GM23248 (cell line): ENCODE results near the gene SEC24C. TPM values are rescaled to one million over a fixed set of nuclear protein-coding genes. Genes with fewer than 3 reads are reported as not detected.
"Not testable (repeated sequence)": the region's sequence is repeated elsewhere in the genome, so short reads cannot be mapped to it uniquely, and the experiment has no call there.

ENCODE experiments used
- DNase-seq: peaks from one replicate; pipeline ENCODE4 v3.0.0-alpha.2; 2015
- H2AFZ ChIP-seq: fragments of 200-600 bp; sonication (generic); 2 replicates; pipeline ENCODE4 v1.6.1; 2016; ENCODE audit warnings: antibody characterized with exemption
- H3F3A ChIP-seq: fragments of 200-600 bp; sonication (generic); 2 replicates; pipeline ENCODE4 v1.6.1; 2016; ENCODE audit warnings: mild to moderate bottlenecking, antibody characterized with exemption, mixed run types; ENCODE audit not compliant: insufficient read depth
- H3K27ac ChIP-seq: fragments of 200-600 bp; sonication (generic); 2 replicates; pipeline ENCODE4 v1.5.1; 2016; ENCODE audit warnings: mild to moderate bottlenecking
- H3K27me3 ChIP-seq: fragments of 200-600 bp; sonication (generic); replicated peaks from 2 replicates; pipeline ENCODE4 v1.6.1; 2016; ENCODE audit warnings: mild to moderate bottlenecking; ENCODE audit not compliant: insufficient read depth
- H3K36me3 ChIP-seq: fragments of 200-600 bp; sonication (generic); 2 replicates; pipeline ENCODE4 v1.6.1; 2016; ENCODE audit warnings: low read depth, mild to moderate bottlenecking
- H3K4me1 ChIP-seq: fragments of 200-600 bp; sonication (generic); 2 replicates; pipeline ENCODE4 v1.6.1; 2016; ENCODE audit warnings: mild to moderate bottlenecking; ENCODE audit not compliant: insufficient read depth
- H3K4me2 ChIP-seq: fragments of 200-600 bp; sonication (generic); one replicate; pipeline ENCODE4 v1.6.1; 2016; ENCODE audit warnings: mild to moderate bottlenecking; ENCODE audit not compliant: unreplicated experiment
- H3K4me3 ChIP-seq: fragments of 200-600 bp; sonication (generic); 2 replicates; pipeline ENCODE4 v1.5.1; 2016; ENCODE audit warnings: mild to moderate bottlenecking
- H3K79me2 ChIP-seq: fragments of 200-600 bp; sonication (generic); 2 replicates; pipeline ENCODE4 v1.6.1; 2016; ENCODE audit warnings: mild to moderate bottlenecking; ENCODE audit not compliant: insufficient read depth
- H3K9ac ChIP-seq: fragments of 200-600 bp; sonication (generic); 2 replicates; pipeline ENCODE4 v1.6.1; 2016; ENCODE audit warnings: mild to moderate bottlenecking
- H3K9me2 ChIP-seq: fragments of 200-600 bp; sonication (generic); 2 replicates; pipeline ENCODE4 v1.6.1; 2016; ENCODE audit warnings: mixed run types, mild to moderate bottlenecking, moderate library complexity; ENCODE audit not compliant: insufficient read depth
- H3K9me3 ChIP-seq: fragments of 200-600 bp; sonication (generic); one replicate; pipeline ENCODE4 v1.6.1; 2017; ENCODE audit warnings: low read depth
- H4K20me1 ChIP-seq: fragments of 200-600 bp; sonication (generic); 2 replicates; pipeline ENCODE4 v1.6.0; 2016; ENCODE audit not compliant: insufficient read depth
- EZH2 ChIP-seq: fragments of 200-600 bp; sonication (generic); IDR thresholded peaks from 2 replicates; pipeline ENCODE4 v1.6.1; 2018; ENCODE audit warnings: antibody characterized with exemption, mild to moderate bottlenecking; ENCODE audit not compliant: insufficient read depth, poor library complexity, severe bottlenecking
- EZH2phosphoT487 ChIP-seq: fragments of 200-600 bp; sonication (generic); IDR thresholded peaks from 2 replicates; pipeline ENCODE4 v1.6.1; 2018; ENCODE audit warnings: antibody characterized with exemption, moderate library complexity, mild to moderate bottlenecking, low read depth; ENCODE audit not compliant: insufficient read depth
- WGBS, 2 experiments: methylation state at CpG; one replicate each; pipeline ENCODE4 v1.1.6; 2015 to 2017; ENCODE audit warnings: low lambda C conversion rate in 2 of 2, low coverage in 1 of 2; ENCODE audit errors: missing lambda C conversion rate in 2 of 2; 5-methylcytosine and 5-hydroxymethylcytosine counted together
- in situ Hi-C: fragments of 300-500 bp; cut with MboI; formaldehyde crosslinking; loops from 2 replicates; pipeline ENCODE4 v1.15.0; 2020
- polyA plus RNA-seq: library from polyadenylated mRNA; unstranded; fragments of >200 nt; fragmentation: Nextera tagmentation; extraction: Ambion mirVana; gene quantifications from 2 replicates; pipeline ENCODE4 v1.2.1, GENCODE V29; 2016
- total RNA-seq: library from RNA; depleted of rRNA; stranded (reverse); fragments of >200 nt; shearing (Covaris generic); gene quantifications from 2 replicates; pipeline ENCODE4 v1.2.3, GENCODE V29; 2014; rRNA removed

The SEC24C gene, protein sequence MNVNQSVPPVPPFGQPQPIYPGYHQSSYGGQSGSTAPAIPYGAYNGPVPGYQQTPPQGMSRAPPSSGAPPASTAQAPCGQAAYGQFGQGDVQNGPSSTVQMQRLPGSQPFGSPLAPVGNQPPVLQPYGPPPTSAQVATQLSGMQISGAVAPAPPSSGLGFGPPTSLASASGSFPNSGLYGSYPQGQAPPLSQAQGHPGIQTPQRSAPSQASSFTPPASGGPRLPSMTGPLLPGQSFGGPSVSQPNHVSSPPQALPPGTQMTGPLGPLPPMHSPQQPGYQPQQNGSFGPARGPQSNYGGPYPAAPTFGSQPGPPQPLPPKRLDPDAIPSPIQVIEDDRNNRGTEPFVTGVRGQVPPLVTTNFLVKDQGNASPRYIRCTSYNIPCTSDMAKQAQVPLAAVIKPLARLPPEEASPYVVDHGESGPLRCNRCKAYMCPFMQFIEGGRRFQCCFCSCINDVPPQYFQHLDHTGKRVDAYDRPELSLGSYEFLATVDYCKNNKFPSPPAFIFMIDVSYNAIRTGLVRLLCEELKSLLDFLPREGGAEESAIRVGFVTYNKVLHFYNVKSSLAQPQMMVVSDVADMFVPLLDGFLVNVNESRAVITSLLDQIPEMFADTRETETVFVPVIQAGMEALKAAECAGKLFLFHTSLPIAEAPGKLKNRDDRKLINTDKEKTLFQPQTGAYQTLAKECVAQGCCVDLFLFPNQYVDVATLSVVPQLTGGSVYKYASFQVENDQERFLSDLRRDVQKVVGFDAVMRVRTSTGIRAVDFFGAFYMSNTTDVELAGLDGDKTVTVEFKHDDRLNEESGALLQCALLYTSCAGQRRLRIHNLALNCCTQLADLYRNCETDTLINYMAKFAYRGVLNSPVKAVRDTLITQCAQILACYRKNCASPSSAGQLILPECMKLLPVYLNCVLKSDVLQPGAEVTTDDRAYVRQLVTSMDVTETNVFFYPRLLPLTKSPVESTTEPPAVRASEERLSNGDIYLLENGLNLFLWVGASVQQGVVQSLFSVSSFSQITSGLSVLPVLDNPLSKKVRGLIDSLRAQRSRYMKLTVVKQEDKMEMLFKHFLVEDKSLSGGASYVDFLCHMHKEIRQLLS
- 75.6 and 87.1 TPM in 2 replicates for total RNA-seq
- polyA plus RNA-seq, result 30.6 and 31.4 TPM in 2 replicates

DNA sequence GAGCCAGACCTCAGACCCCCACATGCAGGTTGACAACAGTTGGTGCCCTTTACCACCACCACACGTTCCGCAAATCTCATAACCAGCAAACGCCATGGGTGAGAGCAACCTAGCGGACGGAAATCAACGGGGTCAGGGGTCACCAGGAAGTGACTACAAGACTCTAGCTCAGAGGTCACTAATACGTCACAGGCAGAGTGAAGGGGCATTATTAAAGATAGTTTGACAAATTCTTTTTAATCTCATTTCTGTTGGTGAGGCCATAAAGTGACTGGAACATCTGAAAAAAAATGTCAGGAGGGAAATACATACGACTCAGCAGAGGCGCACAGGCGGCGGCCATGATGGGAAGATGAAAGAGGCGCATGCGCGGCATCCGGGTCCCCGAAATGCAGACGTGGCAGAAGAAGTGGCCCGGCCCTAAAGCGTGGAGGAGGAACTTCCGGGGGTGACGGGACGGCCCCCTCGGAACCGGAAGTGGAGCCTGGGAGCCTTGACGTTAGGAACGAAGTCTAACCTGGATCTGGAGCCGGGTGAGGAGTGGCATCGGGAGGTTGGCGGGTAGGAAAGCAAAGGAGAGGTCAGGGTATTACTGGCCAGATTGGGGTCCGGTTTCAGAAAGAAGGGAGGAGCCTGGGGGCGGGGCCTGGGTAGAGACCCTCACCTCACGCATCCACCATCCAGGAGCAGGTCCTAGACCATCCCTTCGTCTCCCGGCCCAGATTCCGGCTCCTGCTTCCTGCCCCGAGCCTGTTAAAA lies at the start of gene SEC24C:
SEC24C (plus strand) TSS at position 468 of the 759 bp plus-strand sequence. CDS start 2,461 bp downstream, outside the sequence.
- peak; percentile 98 for DNase-seq
- Histone ChIP-seq H3K4me1 (peaks cover 22% of the 10 kb centered on the region), H3K4me2 (peak within 1 kb of the TSS; percentile 97), H3K79me2 (peaks cover 80% of the 10 kb centered on the region), H3F3A (peaks cover 7% of the 10 kb centered on the region; the same call in 1 of the 2 replicates), H2AFZ (peak within 1 kb of the TSS; percentile 92), H3K4me3 (peak within 1 kb of the TSS; percentile 91), H3K27ac (peak within 1 kb of the TSS; percentile 95), H4K20me1 (no peaks in the 10 kb centered on the region), H3K9me2 (no peaks in the 10 kb centered on the region), H3K9me3 (no peaks in the 10 kb centered on the region), H3K27me3 (no peaks in the 10 kb centered on the region), H3K36me3 (peaks cover 10% of the 10 kb centered on the region), H3K9ac (peak within 1 kb of the TSS; percentile 94)
- TF ChIP-seq EZH2 (no peak), EZH2phosphoT487 (no peak)
- 1% methylated on average over 36 of the region's 36 CpGs for WGBS, 2 experiments
- in situ Hi-C loops, result no loop called here

DNA sequence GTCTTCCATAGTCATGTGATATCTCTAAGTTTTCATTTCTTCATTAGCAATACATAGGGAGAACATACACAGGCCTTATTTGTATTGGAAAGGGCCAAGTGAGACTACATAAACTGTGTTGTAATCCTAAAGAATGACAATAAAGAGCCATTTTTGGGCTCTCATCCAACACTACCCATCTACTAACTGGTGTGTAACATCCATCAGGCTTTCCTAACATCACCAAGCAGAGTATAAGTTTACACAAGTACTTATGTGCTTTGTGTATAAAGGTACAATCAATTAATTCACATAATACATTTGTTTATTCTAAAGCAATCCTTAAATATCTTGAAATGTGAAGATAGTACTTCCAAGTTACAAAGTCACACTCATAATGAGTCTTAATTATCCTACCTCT lies 48.9 kb upstream of the SEC24C start:
- H4K20me1 ChIP-seq, H3F3A ChIP-seq, H2AFZ ChIP-seq, DNase-seq, H3K36me3 ChIP-seq, H3K4me1 ChIP-seq, in situ Hi-C loops, H3K79me2 ChIP-seq, H3K4me2 ChIP-seq, H3K27ac ChIP-seq, H3K9me3 ChIP-seq, H3K4me3 ChIP-seq, H3K27me3 ChIP-seq, H3K9me2 ChIP-seq, H3K9ac ChIP-seq: not testable (repeated sequence)

DNA sequence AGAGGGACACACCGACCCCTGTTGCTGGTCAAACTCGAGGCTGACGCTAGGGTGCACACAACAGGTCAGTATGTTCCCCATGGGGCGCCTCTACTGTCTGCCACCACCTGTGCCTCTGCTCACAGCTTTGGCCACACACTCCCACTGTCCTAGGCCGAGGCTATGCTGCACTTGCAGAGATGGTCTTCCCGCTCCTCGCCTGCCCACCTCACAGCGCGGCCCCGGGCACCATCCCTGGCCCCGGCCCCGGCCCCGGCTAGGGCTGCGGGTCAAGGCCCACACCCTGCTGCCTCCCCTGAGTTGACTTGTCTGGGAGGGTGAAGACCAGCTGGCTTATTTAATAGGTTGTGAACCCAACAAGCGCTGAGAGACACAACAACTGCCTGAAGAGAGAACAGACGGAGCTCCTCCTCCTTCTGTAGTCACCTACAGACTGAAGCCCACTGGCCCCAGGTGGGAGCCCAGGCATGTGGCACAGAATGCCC lies 46.5 kb upstream of the SEC24C start, which contains the start of gene AGAP5:
AGAP5 (minus strand) TSS at position 435 of the 485 bp plus-strand sequence; CDS start at position 81, 354 bp downstream.
- H3K27ac ChIP-seq, H3K36me3 ChIP-seq, H3K9me2 ChIP-seq, H3K27me3 ChIP-seq, H3K4me3 ChIP-seq, H3K4me1 ChIP-seq, in situ Hi-C loops, H3K9me3 ChIP-seq, H2AFZ ChIP-seq, H4K20me1 ChIP-seq, DNase-seq, H3K79me2 ChIP-seq, H3F3A ChIP-seq, H3K4me2 ChIP-seq, H3K9ac ChIP-seq: not testable (repeated sequence)
- WGBS, 2 experiments, result 95% methylated on average over 15 to 16 of the region's 16 CpGs

DNA sequence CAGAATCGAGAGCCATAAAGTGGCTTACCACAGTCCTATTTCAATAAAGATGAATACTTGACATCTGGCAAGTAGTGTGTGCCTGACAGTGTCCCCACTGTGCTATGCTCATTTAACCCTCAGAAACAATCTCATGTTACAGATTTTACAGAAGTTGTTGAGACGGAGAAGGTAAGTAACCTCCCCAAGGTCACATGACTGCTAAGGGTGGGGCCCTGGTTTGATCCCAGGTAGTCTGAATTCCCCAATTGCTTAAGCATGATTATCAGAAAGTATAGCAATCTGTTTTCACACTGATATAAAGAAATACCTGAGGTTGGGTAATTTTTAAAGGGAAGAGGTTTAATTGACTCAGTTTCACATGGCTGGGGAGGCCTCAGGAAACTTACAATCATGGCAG lies 45.4 kb upstream of the SEC24C start:
- H3K4me2 ChIP-seq, H3K36me3 ChIP-seq, DNase-seq, H3K79me2 ChIP-seq, H2AFZ ChIP-seq, H3K27me3 ChIP-seq, H3F3A ChIP-seq, H3K9me2 ChIP-seq, H3K9me3 ChIP-seq, H3K4me1 ChIP-seq, H3K27ac ChIP-seq, H3K9ac ChIP-seq, in situ Hi-C loops, H4K20me1 ChIP-seq, H3K4me3 ChIP-seq: not testable (repeated sequence)
- 100% methylated on average over 2 of the region's 2 CpGs for WGBS, 2 experiments

DNA sequence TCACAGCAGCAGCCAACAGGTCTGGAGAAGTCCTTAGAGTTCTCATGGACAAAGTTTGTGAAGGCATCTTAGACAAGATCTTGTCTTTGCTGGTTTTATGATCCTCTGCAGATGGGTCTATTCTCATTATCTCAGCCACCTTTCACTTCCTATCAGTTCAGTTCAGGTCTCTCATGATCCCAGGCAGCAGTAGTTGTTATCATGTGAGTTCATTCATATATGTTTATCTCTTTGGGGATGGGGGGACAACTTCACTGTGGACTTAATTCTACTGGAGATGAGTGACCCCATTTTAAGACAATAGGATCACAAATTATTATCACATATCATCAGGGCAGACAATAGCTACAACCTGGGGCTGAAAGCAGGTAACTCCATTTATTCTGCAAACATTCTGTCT lies 40.2 kb upstream of the SEC24C start:
- H3K9me3 ChIP-seq, H3K4me1 ChIP-seq, in situ Hi-C loops, H2AFZ ChIP-seq, DNase-seq, H3K9me2 ChIP-seq, H3K27ac ChIP-seq, H4K20me1 ChIP-seq, H3K9ac ChIP-seq, H3K4me2 ChIP-seq, H3K36me3 ChIP-seq, H3K27me3 ChIP-seq, H3F3A ChIP-seq, H3K79me2 ChIP-seq, H3K4me3 ChIP-seq: not testable (repeated sequence)

DNA sequence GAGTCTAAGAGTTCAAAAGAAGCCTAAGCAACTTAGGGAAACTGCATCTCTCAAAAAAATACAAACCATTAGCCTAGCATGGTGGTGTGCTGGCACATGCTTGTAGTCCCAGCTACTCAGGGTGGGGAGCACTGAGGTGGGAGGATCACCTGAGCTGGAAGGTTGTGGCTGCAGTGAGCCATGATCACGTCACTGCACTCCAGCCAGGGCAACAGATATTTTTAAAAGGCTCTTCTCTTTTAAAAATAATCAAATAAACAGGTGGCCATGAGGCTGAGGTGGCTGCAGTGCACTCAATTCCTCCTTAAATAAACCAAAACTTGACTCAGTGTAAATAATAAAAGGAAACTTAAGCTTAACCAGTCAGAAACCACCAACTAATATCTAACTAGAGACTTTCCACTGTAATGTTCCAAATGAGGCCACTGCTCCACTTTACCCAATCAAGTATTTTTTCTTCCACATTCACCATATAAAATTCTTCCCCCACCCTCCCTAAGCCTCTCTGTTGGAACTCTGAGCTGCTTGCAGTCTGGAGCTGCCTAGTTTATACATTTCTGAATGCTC lies 38.6 kb upstream of the SEC24C start:
- in situ Hi-C loops, H3K27ac ChIP-seq, H3K79me2 ChIP-seq, H4K20me1 ChIP-seq, H3K27me3 ChIP-seq, H3F3A ChIP-seq, H2AFZ ChIP-seq, H3K9me2 ChIP-seq, H3K4me2 ChIP-seq, H3K9ac ChIP-seq, H3K36me3 ChIP-seq, H3K9me3 ChIP-seq, DNase-seq, H3K4me3 ChIP-seq, H3K4me1 ChIP-seq: not testable (repeated sequence)
- 69 to 95% methylated on average over 1 of the region's 1 CpG for WGBS, 2 experiments
